NCI-H2081 (cell line): ENCODE measurements around the gene SLC25A53.
"Not testable (repeated sequence)": the region's sequence is repeated elsewhere in the genome, so short reads cannot be mapped to it uniquely, and the experiment has no call there.

Source experiments
- DNase-seq, 2 experiments: peaks; one replicate each; lab custom pipeline; 2025; lab: John Stamatoyannopoulos, UW

Gene SLC25A53

DNA sequence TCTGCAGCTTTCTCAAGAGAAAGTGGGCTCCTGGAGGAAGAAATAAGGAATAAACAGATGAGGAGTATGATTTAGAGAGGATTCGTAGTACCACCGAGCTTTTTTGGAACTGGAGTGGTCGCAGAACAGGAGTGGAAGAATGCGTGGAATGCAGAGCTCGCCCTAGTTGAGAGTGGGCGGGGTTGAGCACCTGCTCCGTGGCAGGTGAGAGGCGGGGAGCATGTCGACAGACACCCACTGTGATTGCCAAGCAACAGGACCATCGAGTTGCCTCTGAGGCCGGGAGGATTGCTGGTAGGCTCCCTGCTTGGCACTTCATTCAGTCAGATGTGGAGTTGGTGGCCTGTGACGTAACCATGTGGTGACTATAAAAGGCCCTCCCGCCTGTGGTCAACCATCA, 101.9 kb downstream of the SLC25A53 start:
- not testable (repeated sequence) for DNase-seq
